Activated naive CD8-positive, alpha-beta T cell treated with anti-CD3 and anti-CD28 coated beads, Interleukin-2, amount 50 U/mL, for 24 hours (primary cell): ENCODE measurements around the gene OR2G3.

ENCODE experiments used
- ATAC-seq: fragments of 150-1000 bp; cut with Tn5 transposase; one replicate; pipeline ENCODE4 v1.10.0; 2021
- DNase-seq: peaks from one replicate; pipeline ENCODE4 v3.0.0; 2021
- H3K27ac Mint-ChIP-seq: one replicate; pipeline ENCODE4 v1.8.0; 2021; ENCODE audit warnings: mild to moderate bottlenecking, mixed read lengths
- H3K27me3 Mint-ChIP-seq: one replicate; pipeline ENCODE4 v1.8.0; 2021; ENCODE audit warnings: mixed read lengths
- H3K36me3 Mint-ChIP-seq: one replicate; pipeline ENCODE4 v1.8.0; 2021; ENCODE audit warnings: low read depth, mixed read lengths
- H3K4me1 Mint-ChIP-seq: one replicate; pipeline ENCODE4 v1.8.0; 2021; ENCODE audit warnings: mixed read lengths
- H3K4me3 Mint-ChIP-seq: one replicate; pipeline ENCODE4 v1.8.0; 2021; ENCODE audit warnings: mild to moderate bottlenecking, moderate library complexity, mixed read lengths
- H3K9me3 Mint-ChIP-seq: one replicate; pipeline ENCODE4 v1.8.0; 2021; ENCODE audit warnings: mixed read lengths

The OR2G3 gene

GRCh38 chr1:247605286-247605685, at the start of gene OR2G3:
Gene OR2G3, plus strand, starts transcription at chr1:247605586. Its CDS starts 0 bp downstream, at chr1:247605586.
- ATAC-seq, result no peak
- Mint-ChIP-seq H3K27ac (no peak within 1 kb of the TSS), H3K4me3 (no peak within 1 kb of the TSS)

GRCh38 chr1:247557926-247558674, 47.3 kb upstream of the OR2G3 start:
- Mint-ChIP-seq H3K27me3 (no peaks in the 10 kb centered on the region), H3K4me1 (peaks cover 16% of the 10 kb centered on the region), H3K36me3 (peaks cover 1% of the 10 kb centered on the region), H3K9me3 (no peaks in the 10 kb centered on the region), H3K27ac (no peak overlapping the region), H3K4me3 (no peak overlapping the region)
- ATAC-seq (peak; percentile 63), DNase-seq (no peak)

More at GRCh38 chr1:247605286-247605685, at the start of gene OR2G3:
- Mint-ChIP-seq H3K4me1 (no peaks in the 10 kb centered on the region), H3K36me3 (no peaks in the 10 kb centered on the region), H3K27me3 (peaks cover 4% of the 10 kb centered on the region), H3K9me3 (peaks cover 4% of the 10 kb centered on the region)
- DNase-seq, result no peak

- Mint-ChIP-seq H3K4me1 (peaks cover 16% of the 10 kb centered on the region), H3K27me3 (no peaks in the 10 kb centered on the region), H3K4me3 (no peak overlapping the region), H3K9me3 (no peaks in the 10 kb centered on the region), H3K27ac (no peak overlapping the region), H3K36me3 (peaks cover 1% of the 10 kb centered on the region)
- no peak for ATAC-seq
- DNase-seq, result no peak
These were observed 43.7 kb upstream of the OR2G3 start for GRCh38 chr1:247561711-247562110.

- Mint-ChIP-seq H3K9me3 (no peaks in the 10 kb centered on the region), H3K4me1 (peaks cover 14% of the 10 kb centered on the region), H3K36me3 (no peaks in the 10 kb centered on the region), H3K4me3 (no peak overlapping the region), H3K27me3 (no peaks in the 10 kb centered on the region), H3K27ac (no peak overlapping the region)
- ATAC-seq, result no peak
- DNase-seq, result no peak
These were observed 43.2 kb upstream of the OR2G3 start for GRCh38 chr1:247562198-247562597.

GRCh38 chr1:247574236-247574635, 31.1 kb upstream of the OR2G3 start:
- Mint-ChIP-seq H3K36me3 (no peaks in the 10 kb centered on the region), H3K4me3 (no peak overlapping the region), H3K27ac (no peak overlapping the region), H3K27me3 (peaks cover 10% of the 10 kb centered on the region), H3K9me3 (peaks cover 16% of the 10 kb centered on the region), H3K4me1 (no peaks in the 10 kb centered on the region)
- DNase-seq (no peak), ATAC-seq (no peak)

GRCh38 chr1:247574664-247575063, 30.7 kb upstream of the OR2G3 start:
- no peak overlapping the region for H3K4me3 Mint-ChIP-seq
- H3K36me3 Mint-ChIP-seq, result no peaks in the 10 kb centered on the region
- DNase-seq (no peak), ATAC-seq (no peak)
- H3K27me3 Mint-ChIP-seq, result peaks cover 9% of the 10 kb centered on the region
- no peaks in the 10 kb centered on the region for H3K4me1 Mint-ChIP-seq
- H3K9me3 Mint-ChIP-seq, result peaks cover 16% of the 10 kb centered on the region
- H3K27ac Mint-ChIP-seq, result no peak overlapping the region

- no peak for ATAC-seq
- H3K36me3 Mint-ChIP-seq, result no peaks in the 10 kb centered on the region
These were observed 28.9 kb upstream of the OR2G3 start for GRCh38 chr1:247576514-247576913.

GRCh38 chr1:247578946-247579460, 26.4 kb upstream of the OR2G3 start:
- DNase-seq (no peak), ATAC-seq (no peak)
- Mint-ChIP-seq H3K27ac (no peak overlapping the region), H3K9me3 (no peaks in the 10 kb centered on the region), H3K36me3 (no peaks in the 10 kb centered on the region), H3K27me3 (peaks cover 2% of the 10 kb centered on the region), H3K4me1 (no peaks in the 10 kb centered on the region), H3K4me3 (no peak overlapping the region)

More at GRCh38 chr1:247576514-247576913, 28.9 kb upstream of the OR2G3 start:
- H3K9me3 Mint-ChIP-seq, result peaks cover 5% of the 10 kb centered on the region
- peaks cover 7% of the 10 kb centered on the region for H3K27me3 Mint-ChIP-seq
- no peaks in the 10 kb centered on the region for H3K4me1 Mint-ChIP-seq
- H3K4me3 Mint-ChIP-seq, result no peak overlapping the region
- no peak for DNase-seq
- H3K27ac Mint-ChIP-seq, result no peak overlapping the region

GRCh38 chr1:247588060-247588459, 17.3 kb upstream of the OR2G3 start, which contains the start of gene OR2G2:
Gene OR2G2, plus strand, starts transcription at chr1:247588360. Its CDS starts 0 bp downstream, at chr1:247588360.
- Mint-ChIP-seq H3K27me3 (no peaks in the 10 kb centered on the region), H3K36me3 (no peaks in the 10 kb centered on the region), H3K27ac (no peak within 1 kb of the TSS), H3K4me1 (no peaks in the 10 kb centered on the region), H3K4me3 (no peak within 1 kb of the TSS), H3K9me3 (peaks cover 8% of the 10 kb centered on the region)
- DNase-seq (no peak), ATAC-seq (no peak)

- H3K4me1 Mint-ChIP-seq, result no peaks in the 10 kb centered on the region
- H3K4me3 Mint-ChIP-seq, result no peak overlapping the region
- H3K27ac Mint-ChIP-seq, result no peak overlapping the region
- peaks cover 4% of the 10 kb centered on the region for H3K9me3 Mint-ChIP-seq
- no peaks in the 10 kb centered on the region for H3K27me3 Mint-ChIP-seq
- no peak for DNase-seq
- ATAC-seq, result no peak
- no peaks in the 10 kb centered on the region for H3K36me3 Mint-ChIP-seq
These were observed 8.0 kb downstream of the OR2G3 start for GRCh38 chr1:247613405-247613804.

GRCh38 chr1:247614625-247615024, 9.2 kb downstream of the OR2G3 start:
- Mint-ChIP-seq H3K4me3 (no peak overlapping the region), H3K27me3 (no peaks in the 10 kb centered on the region), H3K9me3 (peaks cover under 1% of the 10 kb centered on the region), H3K4me1 (no peaks in the 10 kb centered on the region), H3K27ac (no peak overlapping the region), H3K36me3 (no peaks in the 10 kb centered on the region)
- ATAC-seq, result no peak
- DNase-seq, result no peak

GRCh38 chr1:247627951-247628350, 22.6 kb downstream of the OR2G3 start:
- Mint-ChIP-seq H3K27ac (no peak overlapping the region), H3K4me1 (no peaks in the 10 kb centered on the region), H3K27me3 (peaks cover 3% of the 10 kb centered on the region), H3K9me3 (no peaks in the 10 kb centered on the region), H3K36me3 (no peaks in the 10 kb centered on the region), H3K4me3 (no peak overlapping the region)
- no peak for DNase-seq
- ATAC-seq, result no peak

GRCh38 chr1:247638011-247638410, 32.6 kb downstream of the OR2G3 start:
- peaks cover 2% of the 10 kb centered on the region for H3K36me3 Mint-ChIP-seq
- no peak overlapping the region for H3K4me3 Mint-ChIP-seq
- no peak for ATAC-seq

GRCh38 chr1:247638781-247639180, 33.4 kb downstream of the OR2G3 start:
- Mint-ChIP-seq H3K36me3 (peaks cover 2% of the 10 kb centered on the region), H3K4me1 (peaks cover 4% of the 10 kb centered on the region), H3K4me3 (peak overlapping the region; percentile 43), H3K27me3 (peaks cover 26% of the 10 kb centered on the region), H3K9me3 (peaks cover 8% of the 10 kb centered on the region), H3K27ac (no peak overlapping the region)
- no peak for DNase-seq
- no peak for ATAC-seq

More at GRCh38 chr1:247638011-247638410, 32.6 kb downstream of the OR2G3 start:
- peaks cover 4% of the 10 kb centered on the region for H3K4me1 Mint-ChIP-seq
- no peak overlapping the region for H3K27ac Mint-ChIP-seq
- DNase-seq, result no peak
- peaks cover 26% of the 10 kb centered on the region for H3K27me3 Mint-ChIP-seq
- peaks cover 8% of the 10 kb centered on the region for H3K9me3 Mint-ChIP-seq

- Mint-ChIP-seq H3K4me3 (no peak overlapping the region), H3K27ac (no peak overlapping the region), H3K27me3 (peaks cover 26% of the 10 kb centered on the region), H3K36me3 (peaks cover 2% of the 10 kb centered on the region), H3K4me1 (peaks cover 4% of the 10 kb centered on the region), H3K9me3 (peaks cover 8% of the 10 kb centered on the region)
- DNase-seq, result peak; percentile 38
- ATAC-seq, result peak; percentile 70
These were observed 34.1 kb downstream of the OR2G3 start for GRCh38 chr1:247639381-247639981.
